SK-N-MC (cell line): ENCODE measurements around the gene GPR158.

Experiments used
- EZH2 ChIP-seq: fragments of 200-600 bp; sonication (generic); IDR thresholded peaks from one replicate; pipeline ENCODE4 v1.6.1; 2017; ENCODE audit warnings: antibody characterized with exemption
- FOXP2 ChIP-seq: optimal IDR thresholded peaks from 2 replicates; pipeline ENCODE3; 2011; ENCODE audit warnings: mild to moderate bottlenecking, moderate library complexity; ENCODE audit not compliant: insufficient read depth; ENCODE audit errors: extremely low read length, control extremely low read depth
- POLR2AphosphoS5 ChIP-seq: IDR thresholded peaks from 2 replicates; pipeline ENCODE4 v1.6.1; 2012; ENCODE audit warnings: mild to moderate bottlenecking, low read depth, low read length, borderline replicate concordance

DNA sequence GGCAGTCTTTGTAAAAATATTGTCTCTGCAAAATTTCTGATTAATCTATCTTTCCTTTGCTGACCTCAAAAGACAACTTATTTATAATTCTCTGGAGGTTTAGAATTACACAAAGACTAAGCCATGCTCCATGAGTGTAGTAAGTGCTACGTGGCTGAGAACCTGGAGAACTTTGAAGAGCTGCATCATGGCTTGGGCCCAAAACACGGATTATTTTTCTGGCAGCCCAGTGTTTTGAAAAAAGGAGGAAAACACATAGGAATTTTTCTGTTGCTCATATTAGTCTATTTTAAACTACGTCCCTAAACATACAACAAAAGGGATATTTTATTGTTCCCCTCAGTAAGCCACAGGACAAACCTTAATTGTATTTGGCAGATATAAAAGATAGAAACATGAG, 398.5 kb downstream of the GPR158 start:
- TF ChIP-seq POLR2AphosphoS5 (no peak), EZH2 (no peak), FOXP2 (no peak)
